ENCODE data around the gene ST3GAL6. TPM values are rescaled to one million over a fixed set of nuclear protein-coding genes. Genes with fewer than 3 reads are reported as not detected.

ST3GAL6 gene
- total RNA-seq, 1 donor from 2014 or later, result 14.1 TPM

- Mint-ChIP-seq H3K27me3 (ENCODE audit: low read depth) (peaks cover 2% of the 10 kb centered on the region), H3K27ac (no peak overlapping the region), H3K4me3 (peak overlapping the region; percentile 84), H3K36me3 (peaks cover 2% of the 10 kb centered on the region), H3K9me3 (no peaks in the 10 kb centered on the region), H3K4me1 (peaks cover 14% of the 10 kb centered on the region)
- TF ChIP-seq CTCF (IDR thresholded peaks at IDR 0.05; ENCODE audit: unreplicated experiment), result no peak
- DNase-seq (ENCODE audit: low spot score in 2 of 2, unreplicated experiment in 2 of 2), result no peak
These were observed 28.8 kb upstream of the ST3GAL6 start for GRCh38 chr3:98734306-98734705.

DNA sequence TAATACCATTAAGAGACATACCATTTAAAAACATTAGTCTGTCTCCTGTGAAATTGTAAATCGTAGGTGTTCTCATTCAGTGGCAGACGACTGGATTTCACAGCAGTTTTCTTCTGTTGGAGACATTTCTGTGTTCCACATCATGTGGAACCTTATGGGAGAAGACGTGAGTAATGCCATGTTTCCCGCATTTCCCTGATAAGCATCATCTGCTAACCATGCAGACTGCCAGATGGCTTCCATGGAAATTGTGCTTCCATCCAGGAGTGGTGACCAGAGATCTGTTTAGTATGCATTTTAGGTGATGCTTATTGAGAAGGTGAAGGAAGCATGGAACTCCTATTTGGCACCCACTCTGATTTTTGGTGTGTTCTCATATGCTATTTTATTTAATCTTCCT lies 28.4 kb upstream of the ST3GAL6 start:
- no peak for TF ChIP-seq CTCF (IDR thresholded peaks at IDR 0.05; ENCODE audit: unreplicated experiment)
- peak overlapping the region; percentile 84 for H3K4me3 Mint-ChIP-seq
- no peak for DNase-seq (ENCODE audit: low spot score in 2 of 2, unreplicated experiment in 2 of 2)

DNA sequence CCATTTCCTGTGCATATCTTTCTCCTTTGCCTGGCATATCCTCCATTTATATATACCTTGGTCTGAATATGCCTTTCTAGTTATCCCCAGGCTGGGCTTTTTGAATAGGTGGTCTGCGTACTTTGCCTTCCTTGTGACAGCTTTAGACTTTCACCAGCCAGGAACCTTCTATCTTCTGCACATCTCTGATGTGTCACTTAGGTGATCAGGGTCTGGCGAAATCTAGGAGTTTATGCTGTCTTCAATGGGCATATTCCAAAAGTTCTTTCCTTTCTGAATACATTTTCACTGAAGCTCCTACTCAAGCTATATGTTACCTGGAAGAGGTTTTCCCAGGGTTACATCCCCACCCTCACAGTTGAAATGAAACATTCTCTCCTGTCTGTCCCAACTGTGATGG lies 27.8 kb upstream of the ST3GAL6 start:
- no peak for TF ChIP-seq CTCF (IDR thresholded peaks at IDR 0.05; ENCODE audit: unreplicated experiment)
- Mint-ChIP-seq H3K4me3 (no peak overlapping the region), H3K4me1 (peaks cover 15% of the 10 kb centered on the region), H3K27me3 (ENCODE audit: low read depth) (peaks cover 2% of the 10 kb centered on the region), H3K36me3 (peaks cover 2% of the 10 kb centered on the region), H3K9me3 (no peaks in the 10 kb centered on the region), H3K27ac (no peak overlapping the region)
- DNase-seq (ENCODE audit: low spot score in 2 of 2, unreplicated experiment in 2 of 2), result no peak

More for the DNA sequence above, 28.4 kb upstream of the ST3GAL6 start:
- no peak overlapping the region for H3K27ac Mint-ChIP-seq
- H3K27me3 Mint-ChIP-seq (ENCODE audit: low read depth), result peaks cover 2% of the 10 kb centered on the region
- H3K4me1 Mint-ChIP-seq, result peaks cover 14% of the 10 kb centered on the region
- no peaks in the 10 kb centered on the region for H3K9me3 Mint-ChIP-seq
- peaks cover 2% of the 10 kb centered on the region for H3K36me3 Mint-ChIP-seq

- no peaks in the 10 kb centered on the region for H3K27me3 Mint-ChIP-seq (ENCODE audit: low read depth)
These were observed 27.3 kb upstream of the ST3GAL6 start for GRCh38 chr3:98735761-98736269.

DNA sequence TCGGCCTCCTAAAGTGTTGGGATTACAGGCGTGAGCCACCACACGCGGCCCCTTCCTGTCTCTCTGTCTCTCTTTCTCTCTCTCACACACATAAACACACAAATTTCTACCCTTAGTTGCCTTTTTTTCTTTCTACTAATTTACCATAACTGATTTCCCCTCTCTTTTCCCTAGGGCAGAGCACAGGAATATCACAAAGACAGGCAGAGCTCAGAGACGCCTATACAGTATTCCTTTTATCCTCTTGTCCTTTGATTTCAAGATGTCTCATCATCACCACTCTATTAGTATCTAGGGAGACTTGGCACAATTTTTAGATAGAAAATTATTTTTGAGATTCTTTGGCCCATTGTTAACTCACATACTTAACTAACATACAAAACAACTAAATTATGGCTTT lies 25.8 kb upstream of the ST3GAL6 start:
- peaks cover 2% of the 10 kb centered on the region for H3K36me3 Mint-ChIP-seq
- DNase-seq (ENCODE audit: low spot score in 2 of 2, unreplicated experiment in 2 of 2), result no peak
- no peak overlapping the region for H3K27ac Mint-ChIP-seq
- no peak overlapping the region for H3K4me3 Mint-ChIP-seq
- H3K4me1 Mint-ChIP-seq, result peaks cover 25% of the 10 kb centered on the region
- no peaks in the 10 kb centered on the region for H3K9me3 Mint-ChIP-seq
- no peaks in the 10 kb centered on the region for H3K27me3 Mint-ChIP-seq (ENCODE audit: low read depth)
- no peak for TF ChIP-seq CTCF (IDR thresholded peaks at IDR 0.05; ENCODE audit: unreplicated experiment)

More at GRCh38 chr3:98735761-98736269, 27.3 kb upstream of the ST3GAL6 start:
- no peak overlapping the region for H3K27ac Mint-ChIP-seq
- no peak for TF ChIP-seq CTCF (IDR thresholded peaks at IDR 0.05; ENCODE audit: unreplicated experiment)
- peaks cover 2% of the 10 kb centered on the region for H3K36me3 Mint-ChIP-seq
- H3K9me3 Mint-ChIP-seq, result no peaks in the 10 kb centered on the region
- H3K4me1 Mint-ChIP-seq, result peaks cover 17% of the 10 kb centered on the region
- no peak overlapping the region for H3K4me3 Mint-ChIP-seq
- DNase-seq (ENCODE audit: low spot score in 2 of 2, unreplicated experiment in 2 of 2), result no peak

- Mint-ChIP-seq H3K4me3 (no peak overlapping the region), H3K27ac (no peak overlapping the region), H3K4me1 (peaks cover 19% of the 10 kb centered on the region), H3K36me3 (peaks cover 2% of the 10 kb centered on the region), H3K27me3 (ENCODE audit: low read depth) (no peaks in the 10 kb centered on the region), H3K9me3 (no peaks in the 10 kb centered on the region)
- no peak for DNase-seq (ENCODE audit: low spot score in 2 of 2, unreplicated experiment in 2 of 2)
- no peak for TF ChIP-seq CTCF (IDR thresholded peaks at IDR 0.05; ENCODE audit: unreplicated experiment)
These were observed 23.9 kb upstream of the ST3GAL6 start for GRCh38 chr3:98739266-98739665.
